CD14-positive monocyte (primary cell): ENCODE measurements around the gene MLEC. TPM values are rescaled to one million over a fixed set of nuclear protein-coding genes. Genes with fewer than 3 reads are reported as not detected.
A peak's percentile ranks its signal among the peaks of the same experiment; 100 is the strongest.

Experiments
- DNase-seq, 3 donors: peaks; one replicate each; pipeline ENCODE4 v3.0.0-alpha.2; 2011 to 2022
- H2AFZ ChIP-seq: 2 replicates; pipeline ENCODE4 v1.6.0; 2012; ENCODE audit warnings: mild to moderate bottlenecking, low read depth, low read length, inconsistent platforms; ENCODE audit not compliant: insufficient read depth, poor library complexity, severe bottlenecking
- H3K27ac ChIP-seq, 2 donors: 1 replicate in 1 of 2; 2 replicates in 1 of 2; pipeline ENCODE4 v1.5.1; 2012 to 2013; ENCODE audit warnings: low read length in 2 of 2, control low read depth in 1 of 2, inconsistent platforms in 1 of 2, low read depth in 1 of 2, mild to moderate bottlenecking in 1 of 2
- H3K27me3 ChIP-seq, 2 donors: one replicate each; pipeline versions ENCODE4 v1.6.0 to v1.6.1; 2011 to 2013; ENCODE audit warnings: low read length in 2 of 2; ENCODE audit not compliant: control insufficient read depth in 2 of 2, insufficient read depth in 2 of 2
- H3K36me3 ChIP-seq, 2 donors: replicated peaks in 1 of 2; 1 replicate in 1 of 2; 2 replicates in 1 of 2; pipeline versions ENCODE4 v1.5.1 to v1.6.1; 2012 to 2013; ENCODE audit warnings: low read length in 2 of 2, control low read depth in 1 of 2, inconsistent platforms in 1 of 2, mild to moderate bottlenecking in 1 of 2; ENCODE audit not compliant: insufficient read depth in 2 of 2, control insufficient read depth in 1 of 2
- H3K4me1 ChIP-seq, 2 donors: 1 replicate in 1 of 2; 2 replicates in 1 of 2; pipeline versions ENCODE4 v1.5.1 to v1.6.1; 2012 to 2013; ENCODE audit warnings: low read length in 2 of 2, control low read depth in 1 of 2, inconsistent platforms in 1 of 2, mild to moderate bottlenecking in 1 of 2, moderate library complexity in 1 of 2; ENCODE audit not compliant: insufficient read depth in 2 of 2, control insufficient read depth in 1 of 2
- H3K4me2 ChIP-seq: replicated peaks from 2 replicates; pipeline ENCODE3; 2012; ENCODE audit warnings: low read length, moderate library complexity, mild to moderate bottlenecking; ENCODE audit not compliant: poor library complexity, severe bottlenecking; ENCODE audit errors: extremely low read depth
- H3K4me3 ChIP-seq, 3 experiments: fragments of 200-600 bp in 1 of 3; sonication (generic) in 1 of 3; replicated peaks in 1 of 3; 1 replicate in 2 of 3; 2 replicates in 1 of 3; pipeline ENCODE4 v1.5.1; 2011 to 2013; ENCODE audit warnings: low read length in 3 of 3, mild to moderate bottlenecking in 3 of 3, control low read depth in 2 of 3, low read depth in 2 of 3, inconsistent platforms in 1 of 3, moderate library complexity in 1 of 3
- H3K79me2 ChIP-seq: 2 replicates; pipeline ENCODE4 v1.6.0; 2012; ENCODE audit warnings: mild to moderate bottlenecking, control low read depth, inconsistent platforms, low read length, moderate library complexity; ENCODE audit not compliant: insufficient read depth
- H3K9ac ChIP-seq: 2 replicates; pipeline ENCODE4 v1.6.0; 2017; ENCODE audit warnings: low read length, mild to moderate bottlenecking; ENCODE audit not compliant: insufficient read depth, poor library complexity, severe bottlenecking
- H3K9me3 ChIP-seq, 2 donors: replicated peaks in 1 of 2; 1 replicate in 1 of 2; 2 replicates in 1 of 2; pipeline versions ENCODE4 v1.5.1 to v1.6.1; 2012 to 2013; ENCODE audit warnings: low read length in 2 of 2, control low read depth in 1 of 2; ENCODE audit not compliant: control insufficient read depth in 1 of 2, insufficient read depth in 1 of 2
- H4K20me1 ChIP-seq: 2 replicates; pipeline ENCODE4 v1.6.0; 2012; ENCODE audit warnings: mild to moderate bottlenecking, low read length, control low read depth, moderate library complexity; ENCODE audit not compliant: insufficient read depth
- H3K27ac Mint-ChIP-seq, 7 donors: one replicate each; pipeline ENCODE4 v1.8.0; 2020; ENCODE audit warnings: mild to moderate bottlenecking in 7 of 7, mixed read lengths in 7 of 7, moderate library complexity in 6 of 7, inconsistent platforms in 2 of 7
- H3K27me3 Mint-ChIP-seq, 3 donors: one replicate each; pipeline ENCODE4 v1.8.0; 2021 to 2022; ENCODE audit warnings: low read depth in 3 of 3, mild to moderate bottlenecking in 3 of 3, mixed read lengths in 3 of 3, moderate library complexity in 3 of 3, inconsistent platforms in 1 of 3
- H3K36me3 Mint-ChIP-seq, 2 donors: one replicate each; pipeline ENCODE4 v1.8.0; 2020; ENCODE audit warnings: mixed read lengths in 2 of 2, inconsistent platforms in 1 of 2, mild to moderate bottlenecking in 1 of 2
- H3K4me1 Mint-ChIP-seq: one replicate; pipeline ENCODE4 v1.8.0; 2020; ENCODE audit warnings: mild to moderate bottlenecking, mixed read lengths
- H3K4me3 Mint-ChIP-seq, 2 donors: one replicate each; pipeline ENCODE4 v1.8.0; 2020; ENCODE audit warnings: mild to moderate bottlenecking in 2 of 2, mixed read lengths in 2 of 2, moderate library complexity in 1 of 2
- H3K9me3 Mint-ChIP-seq, 7 donors: one replicate each; pipeline ENCODE4 v1.8.0; 2020 to 2022; ENCODE audit warnings: mixed read lengths in 7 of 7, mild to moderate bottlenecking in 6 of 7, moderate library complexity in 6 of 7, inconsistent platforms in 2 of 7
- CTCF ChIP-seq: fragments of 200-600 bp; IDR thresholded peaks from one replicate; pipeline ENCODE4 v1.8.0; 2022; ENCODE audit warnings: antibody characterized with exemption, mild to moderate bottlenecking
- WGBS: methylation state at CpG from one replicate; pipeline ENCODE4 v1.1.5; 2013; ENCODE audit warnings: missing lambda C conversion rate; ENCODE audit not compliant: insufficient coverage; 5-methylcytosine and 5-hydroxymethylcytosine counted together
- intact Hi-C, 2 donors: fragments of 100-400 bp; cut with micrococcal nuclease; formaldehyde crosslinking; loops; one replicate each; pipeline versions ENCODE4 v1.15.0 to v1.15.1; 2023
- polyA plus RNA-seq, 3 donors: library from polyadenylated mRNA; depleted of rRNA in 1 of 3; unstranded in 2 of 3; stranded (reverse) in 1 of 3; fragments of 300-500 nt in 2 of 3; fragments of >200 nt in 1 of 3; fragmentation: Illumina TruSeq in 2 of 3; gene quantifications; 1 replicate in 2 of 3; 2 replicates in 1 of 3; pipeline ENCODE4 v1.2.3, GENCODE V29; 2012 to 2021

Gene MLEC
- polyA plus RNA-seq, 3 donors = 10.9 to 79.5 (median 65.3) TPM

- Histone ChIP-seq H3K9me3 (no peaks in the 10 kb centered on the region), H3K79me2 (no peaks in the 10 kb centered on the region), H3K4me2 (no peak overlapping the region), H3K9ac (no peak overlapping the region), H3K36me3 (no peaks in the 10 kb centered on the region), H3K27me3 (no peaks in the 10 kb centered on the region), H3K4me3 (no peak overlapping the region), H3K27ac (no peak overlapping the region), H3K4me1 (peaks cover 54 to 64% of the 10 kb centered on the region in 2 donors), H4K20me1 (no peaks in the 10 kb centered on the region), H2AFZ (no peak overlapping the region)
- Mint-ChIP-seq H3K27me3 (peaks cover 3 to 18% (median 5%) of the 10 kb centered on the region in 3 donors), H3K9me3 (no peaks in the 10 kb centered on the region), H3K4me3 (no peak overlapping the region), H3K27ac (peak overlapping the region; percentile 12 to 82 (median 64)), H3K4me1 (peaks cover 63% of the 10 kb centered on the region), H3K36me3 (peaks cover 0 to 3% of the 10 kb centered on the region in 2 donors)
- intact Hi-C loops = loop anchor here in 1 of 2 donors (5.0 kb wide), 1 partner anchor 34 kb away; the partner anchor contains the start of gene MLEC
- TF ChIP-seq CTCF = no peak
- no peak for DNase-seq
- whole genome bisulfite sequencing = 98% methylated on average over 11 of the region's 11 CpGs
Observed at GRCh38 chr12:120653611-120654010, 33.3 kb upstream of the MLEC start.

- H3K36me3 Mint-ChIP-seq = peaks cover 0 to 2% of the 10 kb centered on the region in 2 donors
- no peaks in the 10 kb centered on the region for H3K9me3 ChIP-seq
- H3K27ac Mint-ChIP-seq = peak overlapping the region in 2 of 7 donors; percentile 37 to 38
- no peaks in the 10 kb centered on the region for H4K20me1 ChIP-seq
- H3K4me1 ChIP-seq = peaks cover 55 to 65% of the 10 kb centered on the region in 2 donors
- no peak for DNase-seq
- H2AFZ ChIP-seq = no peak overlapping the region
- intact Hi-C loops = loop anchor here in 1 of 2 donors (5.0 kb wide), 1 partner anchor 33 kb away; the partner anchor contains the start of gene MLEC
- no peak overlapping the region for H3K4me3 ChIP-seq
- H3K9me3 Mint-ChIP-seq = no peaks in the 10 kb centered on the region
- no peaks in the 10 kb centered on the region for H3K36me3 ChIP-seq
- no peaks in the 10 kb centered on the region for H3K79me2 ChIP-seq
- no peaks in the 10 kb centered on the region for H3K27me3 ChIP-seq
- no peak for TF ChIP-seq CTCF
- WGBS = 90% methylated on average over 8 of the region's 10 CpGs
- peak overlapping the region in 1 of 2 donors; percentile 14 for H3K27ac ChIP-seq
- H3K9ac ChIP-seq = no peak overlapping the region
- H3K27me3 Mint-ChIP-seq = peaks cover 3 to 10% (median 5%) of the 10 kb centered on the region in 3 donors
- H3K4me2 ChIP-seq = no peak overlapping the region
- peaks cover 62% of the 10 kb centered on the region for H3K4me1 Mint-ChIP-seq
- H3K4me3 Mint-ChIP-seq = no peak overlapping the region
Observed at GRCh38 chr12:120654656-120655055, 32.3 kb upstream of the MLEC start.
